Endometrium (tissue), 2 donors: ENCODE measurements around the gene MEIS2.

Experiments
- FAIRE-seq: peaks from 2 replicates; lab custom pipeline; 2012; peaks lifted over from hg19 to GRCh38; lab: Jason Lieb, UNC
- donor health status: control.
- donor health status: control.

Gene MEIS2

GRCh38 chr15:36896949-36897348 is 203.4 kb downstream of the MEIS2 start:
- FAIRE-seq: no peak

GRCh38 chr15:36894075-36894474 is 206.3 kb downstream of the MEIS2 start:
- no peak for FAIRE-seq

- FAIRE-seq: no peak
Measured at GRCh38 chr15:36893276-36893675, 207.1 kb downstream of the MEIS2 start.

- FAIRE-seq: no peak
Measured at GRCh38 chr15:36888011-36888992, 212.0 kb downstream of the MEIS2 start.

- FAIRE-seq: no peak
Measured at GRCh38 chr15:36887214-36887961, 213.0 kb downstream of the MEIS2 start.

GRCh38 chr15:36886701-36887100 is 213.6 kb downstream of the MEIS2 start:
- no peak for FAIRE-seq

GRCh38 chr15:36886191-36886590 is 214.2 kb downstream of the MEIS2 start:
- FAIRE-seq: no peak

GRCh38 chr15:36885771-36886170 is 214.6 kb downstream of the MEIS2 start:
- FAIRE-seq: no peak

GRCh38 chr15:36884936-36885635 is 215.3 kb downstream of the MEIS2 start:
- FAIRE-seq: no peak

GRCh38 chr15:36884518-36884875 is 215.9 kb downstream of the MEIS2 start:
- FAIRE-seq: no peak

- no peak for FAIRE-seq
Measured at GRCh38 chr15:36883713-36884517, 216.4 kb downstream of the MEIS2 start.

GRCh38 chr15:36882487-36883131 is 217.7 kb downstream of the MEIS2 start:
- FAIRE-seq: no peak

- FAIRE-seq: no peak
Measured at GRCh38 chr15:36882056-36882455, 218.3 kb downstream of the MEIS2 start.

GRCh38 chr15:36881516-36881915 is 218.8 kb downstream of the MEIS2 start:
- FAIRE-seq: no peak

- no peak for FAIRE-seq
Measured at GRCh38 chr15:36880913-36881460, 219.4 kb downstream of the MEIS2 start.

- no peak for FAIRE-seq
Measured at GRCh38 chr15:36880224-36880912, 220.0 kb downstream of the MEIS2 start.

- no peak for FAIRE-seq
Measured at GRCh38 chr15:36879568-36880222, 220.7 kb downstream of the MEIS2 start.

- no peak for FAIRE-seq
Measured at GRCh38 chr15:36878684-36879262, 221.6 kb downstream of the MEIS2 start.
